KMS-11 (cell line): ENCODE results near the gene FOXP4.

ENCODE experiments used
- H2AFZ ChIP-seq: fragments of 200-600 bp; sonication (generic); 2 replicates; pipeline ENCODE4 v1.6.1; 2016; ENCODE audit warnings: antibody characterized with exemption, mixed run types, low read depth
- H3K27ac ChIP-seq: fragments of 200-600 bp; sonication (generic); 2 replicates; pipeline ENCODE4 v1.6.1; 2016; ENCODE audit warnings: mild to moderate bottlenecking, mixed run types
- H3K27me3 ChIP-seq: fragments of 200-600 bp; sonication (generic); 2 replicates; pipeline ENCODE4 v1.6.1; 2017; ENCODE audit warnings: mild to moderate bottlenecking, low read depth, mixed run types, moderate library complexity; ENCODE audit not compliant: insufficient read depth
- H3K36me3 ChIP-seq: fragments of 200-600 bp; sonication (generic); 2 replicates; pipeline ENCODE4 v1.6.1; 2017; ENCODE audit warnings: mild to moderate bottlenecking, mixed run types; ENCODE audit not compliant: insufficient read depth
- H3K4me1 ChIP-seq: fragments of 200-600 bp; sonication (generic); 2 replicates; pipeline ENCODE4 v1.6.1; 2016; ENCODE audit warnings: mild to moderate bottlenecking, low read depth, mixed run types; ENCODE audit not compliant: poor library complexity, severe bottlenecking
- H3K4me2 ChIP-seq: fragments of 200-600 bp; sonication (generic); 2 replicates; pipeline ENCODE4 v1.7.0; 2016; ENCODE audit warnings: mild to moderate bottlenecking, mixed run types
- H3K4me3 ChIP-seq: fragments of 200-600 bp; sonication (generic); IDR thresholded peaks from 2 replicates; pipeline ENCODE4 v1.6.1; 2017; ENCODE audit warnings: low read depth, low read length, mixed read lengths; ENCODE audit not compliant: insufficient read depth
- H3K79me2 ChIP-seq: fragments of 200-600 bp; sonication (generic); 2 replicates; pipeline ENCODE4 v1.6.1; 2016; ENCODE audit warnings: low read depth, mixed run types; ENCODE audit not compliant: insufficient read depth
- H3K9ac ChIP-seq: fragments of 200-600 bp; sonication (generic); 2 replicates; pipeline ENCODE4 v1.6.1; 2016; ENCODE audit warnings: mild to moderate bottlenecking, mixed run types
- H4K20me1 ChIP-seq: fragments of 200-600 bp; sonication (generic); 2 replicates; pipeline ENCODE4 v1.6.1; 2016; ENCODE audit warnings: mild to moderate bottlenecking, mixed run types; ENCODE audit not compliant: insufficient read depth
- CTCF ChIP-seq: fragments of 200-600 bp; sonication (generic); conservative IDR thresholded peaks from 2 replicates; pipeline ENCODE4 v1.6.1; 2017; ENCODE audit warnings: low read depth, mild to moderate bottlenecking, antibody characterized with exemption, low read length, moderate library complexity, mixed read lengths

FOXP4 gene

GRCh38 chr6:41650120-41650519 lies 103.9 kb downstream of the FOXP4 start:
- Histone ChIP-seq H3K27ac (no peak overlapping the region), H3K4me1 (no peaks in the 10 kb centered on the region), H3K4me2 (no peak overlapping the region), H3K9ac (no peak overlapping the region), H3K27me3 (peaks cover 47% of the 10 kb centered on the region), H3K4me3 (no peak overlapping the region), H2AFZ (no peak overlapping the region), H4K20me1 (no peaks in the 10 kb centered on the region), H3K36me3 (no peaks in the 10 kb centered on the region), H3K79me2 (no peaks in the 10 kb centered on the region)
- no peak for TF ChIP-seq CTCF

- Histone ChIP-seq H3K79me2 (no peaks in the 10 kb centered on the region), H3K9ac (no peak overlapping the region), H3K36me3 (no peaks in the 10 kb centered on the region), H4K20me1 (no peaks in the 10 kb centered on the region), H3K4me1 (no peaks in the 10 kb centered on the region), H3K4me3 (no peak overlapping the region), H2AFZ (no peak overlapping the region), H3K27ac (no peak overlapping the region), H3K27me3 (peaks cover 45% of the 10 kb centered on the region), H3K4me2 (no peak overlapping the region)
- no peak for TF ChIP-seq CTCF
Measured at GRCh38 chr6:41651246-41651961, 105.2 kb downstream of the FOXP4 start.
